OCI-LY3 (cell line): ENCODE data around the gene TMX4.

Experiments
- H2AFZ ChIP-seq: fragments of 200-600, 300-600 bp; shearing (Covaris generic); 2 replicates; pipeline ENCODE4 v1.6.0; 2014; ENCODE audit warnings: antibody characterized with exemption, low read depth, low read length
- H3K27ac ChIP-seq: fragments of 200-600, 300-600 bp; sonication (generic); 2 replicates; pipeline ENCODE4 v1.5.1; 2014; ENCODE audit warnings: mild to moderate bottlenecking, low read length, moderate library complexity, mixed read lengths
- H3K27me3 ChIP-seq: fragments of 200-600, 300-600 bp; sonication (generic); 2 replicates; pipeline ENCODE4 v1.6.1; 2014; ENCODE audit warnings: low read depth, low read length, mixed read lengths
- H3K36me3 ChIP-seq: fragments of 200-600, 300-600 bp; sonication (generic); replicated peaks from 2 replicates; pipeline ENCODE3; 2014; ENCODE audit warnings: low read depth, low read length, mixed read lengths
- H3K4me1 ChIP-seq: fragments of 300-600, 200-600 bp; sonication (generic); 2 replicates; pipeline ENCODE4 v1.6.1; 2014; ENCODE audit warnings: low read length, mixed read lengths
- H3K4me2 ChIP-seq: fragments of 200-600, 300-600 bp; sonication (generic); 2 replicates; pipeline ENCODE4 v1.6.1; 2014; ENCODE audit warnings: low read length, mixed read lengths
- H3K4me3 ChIP-seq: fragments of 300-600, 200-600 bp; sonication (generic); 2 replicates; pipeline ENCODE4 v1.5.1; 2014; ENCODE audit warnings: antibody characterized with exemption, mild to moderate bottlenecking, low read length, moderate library complexity
- H3K79me2 ChIP-seq: fragments of 300-600, 200-600 bp; shearing (Covaris generic); 2 replicates; pipeline ENCODE4 v1.6.1; 2014; ENCODE audit warnings: mild to moderate bottlenecking, low read length, mixed read lengths
- H3K9ac ChIP-seq: fragments of 300-600, 200-600 bp; shearing (Covaris generic); 2 replicates; pipeline ENCODE4 v1.6.0; 2014; ENCODE audit warnings: mild to moderate bottlenecking, low read length, moderate library complexity
- H3K9me3 ChIP-seq: fragments of 200-600, 300-600 bp; shearing (Covaris generic); 2 replicates; pipeline ENCODE4 v1.6.1; 2014; ENCODE audit warnings: low read length, mixed read lengths; ENCODE audit not compliant: insufficient read depth
- H4K20me1 ChIP-seq: fragments of 200-600, 300-600 bp; sonication (generic); 2 replicates; pipeline ENCODE4 v1.6.1; 2016; ENCODE audit warnings: low read length, mixed read lengths; ENCODE audit not compliant: insufficient read depth
- EZH2phosphoT487 ChIP-seq: fragments of 200-600 bp; shearing (Covaris generic); IDR thresholded peaks from 2 replicates; pipeline ENCODE4 v1.6.1; 2018; ENCODE audit warnings: antibody characterized with exemption, mixed run types, low read depth
- TF ChIP-seq, protein P1 (sequence below): fragments of 200-600, 300-600 bp; sonication (generic); IDR thresholded peaks from 2 replicates; pipeline ENCODE4 v1.5.1; 2014; ENCODE audit warnings: antibody characterized with exemption, low read length, low read depth

Gene TMX4

DNA sequence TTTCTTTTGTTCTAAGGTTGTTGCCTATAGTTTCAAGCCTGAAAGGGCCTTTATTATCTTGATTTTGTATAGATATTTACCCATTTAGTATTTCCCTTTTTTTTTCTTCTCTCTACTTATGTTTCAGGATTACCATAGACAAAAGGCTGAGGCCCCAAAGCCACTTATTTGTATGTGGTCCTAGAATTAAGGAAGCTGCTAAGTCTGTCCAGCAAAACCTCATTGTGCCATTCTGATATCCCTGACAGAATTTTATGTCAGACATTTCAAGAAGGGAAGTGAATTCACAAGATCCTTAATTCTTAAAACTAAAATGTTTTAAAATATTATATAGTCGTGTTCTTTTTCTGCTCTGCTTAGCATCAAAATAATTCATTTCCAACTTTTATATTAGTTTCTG lies 86.2 kb downstream of the TMX4 start:
- H3K27me3 ChIP-seq, result peaks cover 11% of the 10 kb centered on the region
- H3K4me2 ChIP-seq, result no peak overlapping the region
- H2AFZ ChIP-seq, result no peak overlapping the region
- H3K27ac ChIP-seq, result no peak overlapping the region
- no peaks in the 10 kb centered on the region for H3K36me3 ChIP-seq
- H3K9ac ChIP-seq, result no peak overlapping the region
- H3K4me1 ChIP-seq, result peaks cover 14% of the 10 kb centered on the region
- H4K20me1 ChIP-seq, result no peaks in the 10 kb centered on the region
- TF ChIP-seq, protein P1, sequence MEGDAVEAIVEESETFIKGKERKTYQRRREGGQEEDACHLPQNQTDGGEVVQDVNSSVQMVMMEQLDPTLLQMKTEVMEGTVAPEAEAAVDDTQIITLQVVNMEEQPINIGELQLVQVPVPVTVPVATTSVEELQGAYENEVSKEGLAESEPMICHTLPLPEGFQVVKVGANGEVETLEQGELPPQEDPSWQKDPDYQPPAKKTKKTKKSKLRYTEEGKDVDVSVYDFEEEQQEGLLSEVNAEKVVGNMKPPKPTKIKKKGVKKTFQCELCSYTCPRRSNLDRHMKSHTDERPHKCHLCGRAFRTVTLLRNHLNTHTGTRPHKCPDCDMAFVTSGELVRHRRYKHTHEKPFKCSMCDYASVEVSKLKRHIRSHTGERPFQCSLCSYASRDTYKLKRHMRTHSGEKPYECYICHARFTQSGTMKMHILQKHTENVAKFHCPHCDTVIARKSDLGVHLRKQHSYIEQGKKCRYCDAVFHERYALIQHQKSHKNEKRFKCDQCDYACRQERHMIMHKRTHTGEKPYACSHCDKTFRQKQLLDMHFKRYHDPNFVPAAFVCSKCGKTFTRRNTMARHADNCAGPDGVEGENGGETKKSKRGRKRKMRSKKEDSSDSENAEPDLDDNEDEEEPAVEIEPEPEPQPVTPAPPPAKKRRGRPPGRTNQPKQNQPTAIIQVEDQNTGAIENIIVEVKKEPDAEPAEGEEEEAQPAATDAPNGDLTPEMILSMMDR, result no peak
- TF ChIP-seq EZH2phosphoT487, result no peak
- no peaks in the 10 kb centered on the region for H3K79me2 ChIP-seq
- H3K4me3 ChIP-seq, result no peak overlapping the region
- H3K9me3 ChIP-seq, result no peaks in the 10 kb centered on the region

- Histone ChIP-seq H3K79me2 (no peaks in the 10 kb centered on the region), H3K4me1 (peaks cover 13% of the 10 kb centered on the region), H3K27ac (no peak overlapping the region), H3K9me3 (no peaks in the 10 kb centered on the region), H2AFZ (no peak overlapping the region), H3K4me2 (no peak overlapping the region), H3K9ac (no peak overlapping the region), H3K4me3 (no peak overlapping the region), H3K36me3 (no peaks in the 10 kb centered on the region), H3K27me3 (peaks cover 18% of the 10 kb centered on the region; the same call in 1 of the 2 replicates), H4K20me1 (no peaks in the 10 kb centered on the region)
- no peak for TF ChIP-seq EZH2phosphoT487
- TF ChIP-seq, protein P1, result no peak
Observed at GRCh38 chr20:7930343-7930742, 89.2 kb downstream of the TMX4 start.
